OCI-LY7 (cell line): ENCODE results near the gene OST4. TPM values are rescaled to one million over a fixed set of nuclear protein-coding genes. Genes with fewer than 3 reads are reported as not detected.

Experiments used
- BruUV-seq: library from RNA; stranded (reverse); fragments of 400-500 nt; replicated peaks from 2 replicates; lab custom pipeline; 2021; lab: Mats Ljungman, UMichigan
- CTCF ChIA-PET: fragments of 300-600 bp; sonication (Branson Sonifier 250); formaldehyde crosslinking; loops from one replicate; lab custom pipeline; 2022; ENCODE audit warnings: antibody characterized with exemption; ENCODE audit not compliant: unreplicated experiment; lab: Charles Lee
- POLR2A ChIA-PET: fragments of 300-600 bp; sonication (Branson Sonifier 250); formaldehyde crosslinking; loops from one replicate; lab custom pipeline; 2022; ENCODE audit warnings: antibody characterized with exemption; lab: Charles Lee
- DNase-seq: peaks from one replicate; pipeline ENCODE4 v3.0.0-alpha.2; 2015; ENCODE audit warnings: low spot score
- H2AFZ ChIP-seq: fragments of 200-600 bp; sonication (generic), shearing (Covaris generic); 2 replicates; pipeline ENCODE4 v1.6.1; 2014; ENCODE audit warnings: mild to moderate bottlenecking, antibody characterized with exemption, low read length, moderate library complexity
- H3K27ac ChIP-seq: fragments of 200-600 bp; sonication (generic); 2 replicates; pipeline ENCODE4 v1.5.1; 2014; ENCODE audit warnings: mixed run types, low read depth, mild to moderate bottlenecking, moderate library complexity, low read length, inconsistent platforms; ENCODE audit not compliant: poor library complexity, severe bottlenecking
- H3K36me3 ChIP-seq: fragments of 200-600 bp; sonication (generic); 2 replicates; pipeline ENCODE4 v1.6.1; 2014; ENCODE audit warnings: mild to moderate bottlenecking, antibody characterized with exemption, low read length, moderate library complexity, mixed read lengths; ENCODE audit not compliant: insufficient read depth
- H3K4me1 ChIP-seq: fragments of 200-600 bp; sonication (generic); 2 replicates; pipeline ENCODE4 v1.5.1; 2014; ENCODE audit warnings: mild to moderate bottlenecking, low read length; ENCODE audit not compliant: insufficient read depth, poor library complexity, severe bottlenecking
- H3K4me2 ChIP-seq: fragments of 200-600 bp; sonication (generic); 2 replicates; pipeline ENCODE4 v1.6.1; 2014; ENCODE audit warnings: mild to moderate bottlenecking, low read length
- H3K4me3 ChIP-seq: fragments of 200-600 bp; sonication (generic); 2 replicates; pipeline ENCODE4 v1.5.1; 2014; ENCODE audit warnings: mild to moderate bottlenecking, low read depth, low read length; ENCODE audit not compliant: poor library complexity, severe bottlenecking
- H3K79me2 ChIP-seq: fragments of 200-600 bp; sonication (generic); 2 replicates; pipeline ENCODE4 v1.6.1; 2016; ENCODE audit warnings: low read depth, mild to moderate bottlenecking, low read length, moderate library complexity, mixed read lengths; ENCODE audit not compliant: insufficient read depth
- H3K9me2 ChIP-seq: fragments of 200-600 bp; sonication (generic); 2 replicates; pipeline ENCODE4 v1.6.1; 2016; ENCODE audit warnings: mild to moderate bottlenecking, low read length, mixed read lengths; ENCODE audit not compliant: insufficient read depth
- H3K9me3 ChIP-seq: fragments of 200-600 bp; sonication (generic); 2 replicates; pipeline ENCODE4 v1.6.1; 2014; ENCODE audit warnings: mild to moderate bottlenecking, mixed run types, low read length, mixed read lengths
- H4K20me1 ChIP-seq: fragments of 200-600 bp; sonication (generic); 2 replicates; pipeline ENCODE4 v1.6.1; 2014; ENCODE audit warnings: mild to moderate bottlenecking, antibody characterized with exemption, low read length, moderate library complexity, mixed read lengths; ENCODE audit not compliant: insufficient read depth
- CTCF ChIP-seq: fragments of 200-600 bp; sonication (generic); conservative IDR thresholded peaks from 2 replicates; pipeline ENCODE4 v1.5.1; 2014; ENCODE audit warnings: mild to moderate bottlenecking, antibody characterized with exemption, low read length, moderate library complexity, mixed read lengths
- EZH2phosphoT487 ChIP-seq: fragments of 200-600 bp; sonication (generic); IDR thresholded peaks from 2 replicates; pipeline ENCODE4 v1.6.1; 2018; ENCODE audit warnings: low read depth, borderline replicate concordance, mild to moderate bottlenecking, mixed run types, antibody characterized with exemption, low read length, moderate library complexity, mixed read lengths
- intact Hi-C: fragments of 100-400 bp; cut with micrococcal nuclease; formaldehyde crosslinking; loops from one replicate; pipeline ENCODE4 v1.10.0; 2022; ENCODE audit not compliant: unreplicated experiment
- total RNA-seq, 2 experiments: library from RNA; depleted of rRNA in 1 of 2; stranded (reverse); fragments of >200 nt in 1 of 2; shearing (Covaris generic) in 1 of 2; gene quantifications; 2 replicates each; pipeline ENCODE4 v1.2.3, GENCODE V29; 2014 to 2022

Gene OST4
- total RNA-seq, 2 experiments from 2014 or later: 214 to 267 TPM

GRCh38 chr2:27060323-27060722 is 11.1 kb downstream of the OST4 start:
- no peak overlapping the region for H3K27ac ChIP-seq
- H3K9me3 ChIP-seq: no peaks in the 10 kb centered on the region
- CTCF ChIA-PET: no interaction called here
- H2AFZ ChIP-seq: no peak overlapping the region
- no peaks in the 10 kb centered on the region for H3K4me1 ChIP-seq
- POLR2A ChIA-PET: no interaction called here
- no peaks in the 10 kb centered on the region for H3K79me2 ChIP-seq
- no peaks in the 10 kb centered on the region for H4K20me1 ChIP-seq
- H3K4me2 ChIP-seq: no peak overlapping the region
- BruUV-seq: no TSS peak
- intact Hi-C loops: no loop called here
- no peak for DNase-seq
- TF ChIP-seq EZH2phosphoT487 (no peak), CTCF (no peak)
- H3K36me3 ChIP-seq: peaks cover 71% of the 10 kb centered on the region
- no peaks in the 10 kb centered on the region for H3K9me2 ChIP-seq
- no peak overlapping the region for H3K4me3 ChIP-seq

GRCh38 chr2:27059141-27059820 is 12.2 kb downstream of the OST4 start:
- Histone ChIP-seq H4K20me1 (no peaks in the 10 kb centered on the region), H3K4me1 (no peaks in the 10 kb centered on the region), H3K79me2 (no peaks in the 10 kb centered on the region), H3K4me2 (no peak overlapping the region), H3K27ac (no peak overlapping the region), H2AFZ (no peak overlapping the region), H3K9me2 (no peaks in the 10 kb centered on the region), H3K36me3 (peaks cover 72% of the 10 kb centered on the region), H3K4me3 (no peak overlapping the region), H3K9me3 (no peaks in the 10 kb centered on the region)
- CTCF ChIA-PET: no interaction called here
- no peak for DNase-seq
- POLR2A ChIA-PET: interaction anchor here (1.1 kb wide), 1 partner anchor 9 kb away, joined by 3 read pairs; no protein-coding TSS in a partner anchor
- intact Hi-C loops: no loop called here
- TF ChIP-seq EZH2phosphoT487 (no peak), CTCF (no peak)
- BruUV-seq: no TSS peak

GRCh38 chr2:27058210-27058609 is 13.2 kb downstream of the OST4 start:
- no peak overlapping the region for H3K27ac ChIP-seq
- intact Hi-C loops: no loop called here
- no peak overlapping the region for H3K4me2 ChIP-seq
- TF ChIP-seq EZH2phosphoT487 (no peak), CTCF (no peak)
- H3K9me2 ChIP-seq: no peaks in the 10 kb centered on the region
- POLR2A ChIA-PET: interaction anchor here (1.1 kb wide), 1 partner anchor 10 kb away, joined by 3 read pairs; no protein-coding TSS in a partner anchor
- CTCF ChIA-PET: no interaction called here
- no peak overlapping the region for H2AFZ ChIP-seq
- no peaks in the 10 kb centered on the region for H3K4me1 ChIP-seq
- H3K4me3 ChIP-seq: no peak overlapping the region
- H4K20me1 ChIP-seq: no peaks in the 10 kb centered on the region
- peaks cover 82% of the 10 kb centered on the region for H3K36me3 ChIP-seq
- no peak for DNase-seq
- no peaks in the 10 kb centered on the region for H3K79me2 ChIP-seq
- BruUV-seq: no TSS peak
- H3K9me3 ChIP-seq: no peaks in the 10 kb centered on the region
